HG03432 (cell line): Measurements from ENCODE around the gene CSMD2.

Experiments used
- ATAC-seq: cut with Tn5 transposase; IDR thresholded peaks from one replicate; pipeline ENCODE4 v1.9.1; 2021; ENCODE audit warnings: mild to moderate bottlenecking, moderate library complexity; ENCODE audit not compliant: unreplicated experiment

CSMD2 gene

GRCh38 chr1:33777337-33777736, 387.7 kb downstream of the CSMD2 start:
- no peak for ATAC-seq

- ATAC-seq = no peak
Measured at GRCh38 chr1:33768821-33769220, 396.2 kb downstream of the CSMD2 start.

GRCh38 chr1:33768106-33768505, 396.9 kb downstream of the CSMD2 start:
- no peak for ATAC-seq

DNA sequence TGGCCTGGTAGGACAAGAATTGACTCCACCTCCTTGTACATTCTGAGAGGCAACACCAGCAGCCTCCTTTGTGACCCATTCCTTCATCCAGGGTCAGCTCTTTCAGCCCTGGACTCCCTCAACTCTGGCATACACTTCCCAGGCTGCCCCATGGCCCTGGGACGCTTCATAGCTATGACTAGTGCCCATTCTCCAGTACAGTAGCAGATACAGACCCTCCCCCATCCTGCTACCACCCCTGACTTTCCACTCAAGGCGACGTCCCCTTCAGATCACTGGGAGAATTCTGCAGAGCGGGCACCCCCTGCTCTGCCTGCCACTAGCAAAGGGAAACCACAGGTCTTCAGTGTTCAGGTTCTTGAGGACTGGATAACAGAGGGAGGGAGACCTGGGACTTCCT, 400.9 kb downstream of the CSMD2 start:
- ATAC-seq = no peak

GRCh38 chr1:33763406-33763805, 401.6 kb downstream of the CSMD2 start:
- no peak for ATAC-seq

DNA sequence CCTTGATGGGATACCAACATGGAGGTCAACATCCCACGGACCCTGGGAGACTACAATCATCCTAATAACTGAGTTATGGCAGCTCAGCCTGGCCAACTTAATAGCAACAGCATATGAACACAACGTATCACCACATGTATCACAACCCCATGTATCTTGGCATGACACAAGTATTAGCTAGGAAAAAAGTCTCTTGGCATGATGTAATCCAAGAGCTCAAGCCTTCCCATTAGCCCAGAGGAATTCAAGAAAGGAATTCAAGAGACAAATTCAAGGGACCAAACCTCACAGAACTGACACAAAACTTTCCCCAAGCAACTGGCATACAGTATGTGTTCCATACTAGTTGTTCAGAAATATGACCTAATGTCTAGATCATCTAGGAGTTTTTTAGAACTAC, 402.1 kb downstream of the CSMD2 start:
- ATAC-seq = no peak

- no peak for ATAC-seq
Measured at GRCh38 chr1:33762109-33762830, 402.8 kb downstream of the CSMD2 start.

- no peak for ATAC-seq
Measured at GRCh38 chr1:33758698-33759097, 406.3 kb downstream of the CSMD2 start.

GRCh38 chr1:33753087-33753856, 411.8 kb downstream of the CSMD2 start:
- ATAC-seq = no peak

DNA sequence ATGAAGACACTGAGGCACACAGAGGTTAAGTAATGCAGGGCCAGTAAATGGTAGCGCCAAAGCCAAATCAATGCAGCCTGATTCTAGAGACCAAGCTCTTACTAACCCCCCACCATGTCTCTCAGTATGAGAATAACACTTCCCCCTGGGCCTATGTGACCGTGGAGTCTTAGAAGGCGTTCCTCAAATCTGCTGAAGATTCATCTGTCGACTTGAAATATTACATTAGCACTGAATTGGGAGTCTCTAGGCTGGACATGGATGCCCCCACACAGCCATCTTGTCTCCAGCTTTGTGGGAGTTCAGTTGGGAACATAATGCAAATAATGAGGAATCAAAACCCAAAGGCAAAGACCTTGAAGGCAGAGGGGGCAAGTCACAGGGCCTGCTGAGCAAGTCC, 419.1 kb downstream of the CSMD2 start:
- ATAC-seq = no peak

DNA sequence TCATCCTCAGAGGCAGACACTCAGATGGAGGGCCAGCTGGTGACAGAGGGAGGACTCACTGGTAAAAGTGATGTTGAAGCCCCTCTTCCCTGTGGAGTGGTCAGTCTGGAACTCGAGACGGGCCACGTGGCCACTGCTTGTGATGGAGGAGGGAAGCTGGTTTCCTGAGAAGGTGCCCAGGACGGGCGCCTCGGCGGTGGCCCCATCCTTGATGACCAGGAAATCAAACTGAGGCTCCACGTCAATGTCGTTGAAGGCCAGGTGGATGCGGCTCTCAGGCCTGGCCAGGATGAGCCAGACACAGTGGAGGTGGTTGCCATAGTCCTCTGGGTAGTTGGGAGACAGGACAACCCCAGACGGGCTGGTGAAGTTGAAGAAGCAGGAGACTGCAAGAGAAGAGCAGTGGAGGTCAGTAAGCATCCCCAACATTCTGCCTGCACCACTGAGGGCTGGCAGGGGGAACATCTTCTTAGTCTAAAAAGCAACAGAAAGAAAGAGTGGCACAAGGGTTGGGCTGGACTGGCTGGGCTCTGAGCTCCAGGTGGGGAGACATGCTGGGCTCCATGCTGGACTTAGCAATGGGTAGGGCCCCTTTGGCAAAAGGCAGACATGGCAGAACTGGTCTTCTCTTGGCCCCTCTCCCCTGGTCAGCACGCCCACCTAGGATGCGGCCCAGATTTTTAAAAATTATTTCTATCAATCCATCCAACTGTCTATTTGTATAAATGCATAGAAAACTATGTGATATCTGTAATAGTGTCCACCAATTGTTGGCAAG, 421.6 kb downstream of the CSMD2 start:
- no peak for ATAC-seq

- no peak for ATAC-seq
Measured at GRCh38 chr1:33742663-33743062, 422.4 kb downstream of the CSMD2 start.

DNA sequence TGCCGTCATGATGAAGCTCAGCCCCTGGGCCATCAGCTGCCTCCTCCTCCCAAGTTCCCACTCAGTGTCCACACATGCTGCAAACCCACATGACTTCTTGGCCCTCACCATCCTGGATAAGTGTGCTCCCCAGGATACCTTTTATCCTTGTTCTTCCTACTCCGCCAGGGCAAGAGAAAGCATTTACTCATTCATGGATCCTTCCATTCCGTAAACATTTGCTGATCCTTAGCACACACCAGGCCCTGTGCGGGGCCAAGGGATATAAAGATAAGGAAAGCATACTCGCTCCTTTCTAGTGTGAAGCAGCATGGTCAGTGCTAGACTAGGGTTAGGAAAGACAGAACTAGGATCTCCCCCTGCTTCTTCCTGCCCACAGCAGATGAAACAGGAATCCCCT, 423.3 kb downstream of the CSMD2 start:
- no peak for ATAC-seq

DNA sequence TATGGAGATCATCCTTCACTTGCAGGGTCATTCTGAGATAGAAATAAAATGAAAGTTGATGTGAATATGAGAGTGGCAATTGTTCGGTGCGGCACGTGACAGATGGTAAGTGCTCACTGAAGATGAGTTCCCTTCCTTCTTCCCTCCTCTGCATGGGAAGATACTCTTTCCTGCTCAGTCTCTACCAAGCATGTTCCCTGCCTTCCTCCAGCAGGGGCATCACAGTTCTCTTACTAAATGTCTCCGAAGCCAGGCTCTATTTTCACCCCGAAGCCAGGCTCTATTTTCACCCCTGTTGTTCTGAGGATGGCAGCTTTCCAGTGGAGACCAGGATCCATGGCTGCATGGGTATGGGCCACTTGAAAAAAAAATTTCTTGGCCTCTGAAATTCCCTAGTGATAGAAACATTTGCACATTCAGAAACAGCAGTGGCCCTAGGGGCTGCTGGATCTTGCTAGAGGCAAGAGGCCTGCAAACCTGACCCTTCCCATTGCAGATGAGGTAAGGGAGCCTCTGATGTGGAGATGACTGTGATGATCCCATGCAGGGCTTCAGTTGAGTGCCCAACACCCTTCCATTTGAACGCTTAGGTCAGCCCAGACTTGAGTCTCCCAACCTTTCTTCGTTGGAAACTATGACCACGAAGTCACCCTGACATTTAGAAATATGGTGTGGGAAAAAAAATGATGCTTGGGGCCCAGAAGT, 424.8 kb downstream of the CSMD2 start:
- no peak for ATAC-seq

DNA sequence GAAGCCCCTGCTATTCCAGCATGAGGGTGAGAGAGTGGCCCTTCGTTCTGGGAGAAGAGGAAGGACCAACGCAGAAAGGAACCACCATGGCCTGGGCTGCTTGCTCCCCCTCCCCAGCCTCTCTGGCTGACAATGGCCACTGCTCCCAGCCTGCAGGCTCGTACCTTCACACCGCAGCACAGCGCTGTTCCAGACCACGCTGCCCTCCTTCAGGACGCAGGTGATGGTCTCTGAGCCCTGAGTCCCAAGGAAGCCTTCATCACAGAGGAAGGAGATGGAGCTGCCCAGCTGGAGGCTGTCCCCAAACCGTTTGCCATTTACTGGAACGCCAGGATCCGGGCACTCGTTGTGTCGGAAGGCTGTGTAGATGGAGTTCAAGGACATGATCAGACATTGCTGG, 426.1 kb downstream of the CSMD2 start:
- ATAC-seq = no peak

- no peak for ATAC-seq
Measured at GRCh38 chr1:33738536-33738935, 426.5 kb downstream of the CSMD2 start.

DNA sequence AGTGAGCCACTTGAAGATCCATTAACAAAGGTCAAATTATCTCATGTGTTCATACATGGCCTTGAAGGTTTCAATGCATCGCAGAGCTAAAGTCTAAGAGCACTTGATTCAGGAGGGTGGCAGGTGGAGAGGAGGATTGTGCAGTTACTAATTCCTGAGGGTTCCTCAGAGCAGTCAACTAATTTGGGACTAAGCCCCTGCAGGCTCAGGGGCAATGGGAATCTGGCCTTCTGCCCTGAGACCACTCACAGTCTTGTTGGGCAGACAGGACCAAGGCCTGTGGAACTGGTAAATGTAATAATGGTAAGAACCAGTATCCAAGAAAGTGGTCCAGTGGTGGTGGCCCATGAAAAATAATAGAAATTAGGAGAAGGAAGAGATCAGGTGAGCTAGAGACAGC, 428.5 kb downstream of the CSMD2 start:
- ATAC-seq = no peak

DNA sequence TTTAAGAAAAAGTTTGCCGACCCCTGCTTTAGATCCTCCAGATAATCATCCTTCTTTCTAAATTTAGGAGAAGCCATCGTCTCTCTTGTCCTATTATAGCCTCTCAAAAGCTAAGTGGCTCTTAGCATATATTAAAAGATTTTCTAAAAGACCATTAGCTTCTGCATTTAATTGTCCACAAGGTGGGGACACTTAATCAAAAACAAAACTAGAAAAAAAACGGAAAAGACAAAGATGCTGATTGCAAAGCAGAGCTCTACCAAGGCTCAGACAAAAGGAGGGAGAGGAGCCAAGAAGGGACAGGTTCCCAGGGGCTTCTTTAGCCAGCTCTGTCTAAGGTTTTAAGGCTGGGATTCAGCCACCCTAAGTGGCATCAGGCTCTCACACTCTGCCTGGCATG, 429.4 kb downstream of the CSMD2 start:
- ATAC-seq = no peak

DNA sequence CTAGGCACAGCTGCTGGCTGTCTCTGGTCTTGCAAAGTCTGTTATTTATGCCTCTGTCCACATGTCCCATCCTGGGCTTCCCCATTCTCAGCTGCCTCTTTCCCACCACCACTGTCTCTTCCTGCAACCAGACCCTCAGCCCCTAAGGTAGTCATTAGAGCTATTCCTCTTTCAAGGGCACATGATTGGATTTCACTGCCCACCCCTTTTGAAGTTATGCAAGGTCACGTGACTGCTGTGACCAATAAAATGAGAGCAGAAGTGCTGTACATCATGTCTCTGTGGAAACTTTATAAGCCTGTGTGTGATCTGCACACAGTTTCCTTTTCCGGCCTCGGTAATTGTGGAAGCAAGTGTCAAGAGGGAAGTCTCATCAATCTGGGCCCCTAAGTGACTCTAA, 437.7 kb downstream of the CSMD2 start:
- no peak for ATAC-seq

GRCh38 chr1:33726274-33726804, 438.7 kb downstream of the CSMD2 start:
- ATAC-seq = no peak
